Astrocyte (in vitro differentiated cells and primary cell): ENCODE results near the gene PPP1CB. TPM values are rescaled to one million over a fixed set of nuclear protein-coding genes. Genes with fewer than 3 reads are reported as not detected.

ENCODE experiments used
- DNase-seq: peaks from one replicate; pipeline ENCODE4 v3.0.0-alpha.2; 2010; ENCODE audit warnings: low read depth
- FAIRE-seq: peaks from 2 replicates; lab custom pipeline; 2011; peaks lifted over from hg19 to GRCh38; lab: Jason Lieb, UNC
- H2AFZ ChIP-seq: 2 replicates; pipeline ENCODE4 v1.6.0; 2012; ENCODE audit warnings: low read depth, low read length, inconsistent platforms
- H3K27ac ChIP-seq: 2 replicates; pipeline ENCODE4 v1.5.1; 2011; ENCODE audit warnings: low read depth, low read length, inconsistent platforms
- H3K27me3 ChIP-seq: 2 replicates; pipeline ENCODE4 v1.6.0; 2011; ENCODE audit warnings: low read length, inconsistent platforms; ENCODE audit not compliant: insufficient read depth
- H3K36me3 ChIP-seq: 2 replicates; pipeline ENCODE4 v1.5.1; 2011; ENCODE audit warnings: low read length, inconsistent platforms; ENCODE audit not compliant: insufficient read depth
- H3K4me1 ChIP-seq: 2 replicates; pipeline ENCODE4 v1.5.1; 2011; ENCODE audit warnings: low read length, inconsistent platforms; ENCODE audit not compliant: insufficient read depth
- H3K4me2 ChIP-seq: 2 replicates; pipeline ENCODE4 v1.6.0; 2012; ENCODE audit warnings: low read length, inconsistent platforms
- H3K4me3 ChIP-seq: 2 replicates; pipeline ENCODE4 v1.5.1; 2011; ENCODE audit warnings: low read depth, mild to moderate bottlenecking, low read length, inconsistent platforms; ENCODE audit not compliant: insufficient read depth
- H3K79me2 ChIP-seq: 2 replicates; pipeline ENCODE4 v1.6.0; 2012; ENCODE audit warnings: mild to moderate bottlenecking, low read length, inconsistent platforms; ENCODE audit not compliant: insufficient read depth
- H3K9ac ChIP-seq: 2 replicates; pipeline ENCODE4 v1.6.0; 2012; ENCODE audit warnings: mild to moderate bottlenecking, low read length, inconsistent platforms
- H3K9me3 ChIP-seq: 2 replicates; pipeline ENCODE4 v1.5.1; 2012; ENCODE audit warnings: low read depth, mild to moderate bottlenecking, low read length, inconsistent platforms; ENCODE audit not compliant: insufficient read depth
- H4K20me1 ChIP-seq: 2 replicates; pipeline ENCODE4 v1.6.0; 2012; ENCODE audit warnings: low read length, inconsistent platforms; ENCODE audit not compliant: insufficient read depth
- H3K27ac Mint-ChIP-seq: one replicate; pipeline ENCODE4 v1.8.0; 2021; ENCODE audit warnings: mild to moderate bottlenecking, mixed read lengths; ENCODE audit not compliant: unreplicated experiment
- H3K27me3 Mint-ChIP-seq: one replicate; pipeline ENCODE4 v1.8.0; 2021; ENCODE audit warnings: low read depth, mixed read lengths; ENCODE audit not compliant: unreplicated experiment
- H3K36me3 Mint-ChIP-seq: one replicate; pipeline ENCODE4 v1.8.0; 2021; ENCODE audit warnings: low read depth, mixed read lengths; ENCODE audit not compliant: unreplicated experiment
- H3K4me1 Mint-ChIP-seq: one replicate; pipeline ENCODE4 v1.8.0; 2021; ENCODE audit warnings: low read depth, mixed read lengths; ENCODE audit not compliant: unreplicated experiment
- H3K4me3 Mint-ChIP-seq: one replicate; pipeline ENCODE4 v1.8.0; 2021; ENCODE audit warnings: mild to moderate bottlenecking, moderate library complexity, mixed read lengths; ENCODE audit not compliant: unreplicated experiment
- H3K9me3 Mint-ChIP-seq: one replicate; pipeline ENCODE4 v1.8.0; 2021; ENCODE audit warnings: mild to moderate bottlenecking, mixed read lengths; ENCODE audit not compliant: unreplicated experiment
- EZH2 ChIP-seq: IDR thresholded peaks from 2 replicates; pipeline ENCODE4 v1.6.1; 2012; ENCODE audit warnings: mild to moderate bottlenecking, low read length, inconsistent platforms; ENCODE audit not compliant: insufficient read depth
- total RNA-seq: library from RNA; stranded (reverse); gene quantifications from 2 replicates; pipeline ENCODE4 v1.2.1, GENCODE V29; 2021
- TF ChIP-seq, protein P1 (sequence below): IDR thresholded peaks from 2 replicates; pipeline ENCODE4 v1.5.1; 2011; ENCODE audit warnings: low read depth, mild to moderate bottlenecking, inconsistent platforms, low read length, moderate library complexity; ENCODE audit not compliant: insufficient read depth

PPP1CB gene
- total RNA-seq, 1 donor from 2014 or later = 250 TPM

DNA sequence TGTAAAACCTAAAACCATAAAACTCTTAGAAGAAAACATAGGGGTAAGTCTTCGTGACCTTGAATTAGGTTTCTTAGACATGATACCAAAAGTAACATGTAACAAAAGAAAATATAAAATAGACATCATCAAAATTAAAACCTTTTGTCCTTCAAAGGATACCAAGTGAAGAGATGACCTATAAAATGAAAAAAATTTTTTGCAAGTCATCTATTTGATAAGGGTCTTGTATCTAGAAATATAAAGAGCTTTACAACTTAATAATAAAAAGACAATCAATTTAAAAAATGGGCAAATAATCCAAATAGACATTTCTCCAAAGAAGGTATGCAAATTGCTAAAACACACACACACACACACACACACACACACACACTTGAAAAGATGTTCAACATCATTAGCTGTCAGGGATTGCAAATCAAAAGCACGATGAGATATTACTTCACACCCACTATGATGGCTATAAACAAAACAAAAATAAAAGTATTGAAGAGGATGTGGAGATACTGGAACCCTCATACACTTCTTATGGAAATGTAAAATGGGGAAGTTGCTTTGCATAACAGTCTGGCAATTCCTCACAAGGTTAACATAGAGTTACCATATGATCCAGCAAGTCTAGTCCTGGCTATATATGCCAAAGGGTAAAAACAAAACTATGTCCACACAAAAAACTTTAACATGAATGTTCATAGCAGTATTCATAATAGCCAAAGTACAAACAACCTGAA is 82.3 kb downstream of the PPP1CB start:
- Histone ChIP-seq H3K36me3 (no peaks in the 10 kb centered on the region), H3K27me3 (no peaks in the 10 kb centered on the region), H2AFZ (no peak overlapping the region), H3K4me3 (no peak overlapping the region), H3K79me2 (no peaks in the 10 kb centered on the region), H4K20me1 (no peaks in the 10 kb centered on the region), H3K4me1 (no peaks in the 10 kb centered on the region), H3K9me3 (no peaks in the 10 kb centered on the region), H3K4me2 (no peak overlapping the region), H3K9ac (no peak overlapping the region), H3K27ac (no peak overlapping the region)
- no peak for DNase-seq
- Mint-ChIP-seq H3K27ac (no peak overlapping the region), H3K4me3 (no peak overlapping the region), H3K27me3 (no peaks in the 10 kb centered on the region), H3K9me3 (no peaks in the 10 kb centered on the region), H3K4me1 (peaks cover 3% of the 10 kb centered on the region), H3K36me3 (no peaks in the 10 kb centered on the region)
- FAIRE-seq = no peak
- TF ChIP-seq, protein P1, sequence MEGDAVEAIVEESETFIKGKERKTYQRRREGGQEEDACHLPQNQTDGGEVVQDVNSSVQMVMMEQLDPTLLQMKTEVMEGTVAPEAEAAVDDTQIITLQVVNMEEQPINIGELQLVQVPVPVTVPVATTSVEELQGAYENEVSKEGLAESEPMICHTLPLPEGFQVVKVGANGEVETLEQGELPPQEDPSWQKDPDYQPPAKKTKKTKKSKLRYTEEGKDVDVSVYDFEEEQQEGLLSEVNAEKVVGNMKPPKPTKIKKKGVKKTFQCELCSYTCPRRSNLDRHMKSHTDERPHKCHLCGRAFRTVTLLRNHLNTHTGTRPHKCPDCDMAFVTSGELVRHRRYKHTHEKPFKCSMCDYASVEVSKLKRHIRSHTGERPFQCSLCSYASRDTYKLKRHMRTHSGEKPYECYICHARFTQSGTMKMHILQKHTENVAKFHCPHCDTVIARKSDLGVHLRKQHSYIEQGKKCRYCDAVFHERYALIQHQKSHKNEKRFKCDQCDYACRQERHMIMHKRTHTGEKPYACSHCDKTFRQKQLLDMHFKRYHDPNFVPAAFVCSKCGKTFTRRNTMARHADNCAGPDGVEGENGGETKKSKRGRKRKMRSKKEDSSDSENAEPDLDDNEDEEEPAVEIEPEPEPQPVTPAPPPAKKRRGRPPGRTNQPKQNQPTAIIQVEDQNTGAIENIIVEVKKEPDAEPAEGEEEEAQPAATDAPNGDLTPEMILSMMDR = no peak
- TF ChIP-seq EZH2 = no peak

DNA sequence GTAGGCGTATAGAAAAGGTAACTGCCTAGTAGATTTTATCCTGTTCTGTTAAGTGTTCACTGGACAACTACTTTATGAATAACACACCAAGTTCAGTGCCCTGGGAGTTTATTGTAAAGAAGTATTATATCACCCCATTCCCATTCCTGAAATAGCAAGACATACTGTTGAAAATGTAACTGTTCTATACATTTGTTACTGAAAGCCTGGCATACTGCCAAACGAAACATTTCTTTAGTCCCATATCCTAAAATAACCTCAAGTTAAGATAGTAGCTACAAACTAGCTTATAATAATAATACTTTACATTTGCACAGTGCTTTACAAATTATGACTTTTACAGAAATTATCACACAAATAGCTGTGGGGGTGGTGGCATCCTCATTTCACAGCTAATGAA is 84.2 kb downstream of the PPP1CB start:
- Mint-ChIP-seq H3K4me3 (no peak overlapping the region), H3K9me3 (no peaks in the 10 kb centered on the region), H3K36me3 (no peaks in the 10 kb centered on the region), H3K4me1 (peaks cover 3% of the 10 kb centered on the region), H3K27me3 (no peaks in the 10 kb centered on the region), H3K27ac (no peak overlapping the region)
- no peak for FAIRE-seq
- H3K79me2 ChIP-seq = no peaks in the 10 kb centered on the region
- peak overlapping the region; percentile 1 for H3K4me2 ChIP-seq
- H3K4me3 ChIP-seq = no peak overlapping the region
- H4K20me1 ChIP-seq = no peaks in the 10 kb centered on the region
- H3K9me3 ChIP-seq = no peaks in the 10 kb centered on the region
- H3K9ac ChIP-seq = no peak overlapping the region
- H3K4me1 ChIP-seq = no peaks in the 10 kb centered on the region
- no peak overlapping the region for H3K27ac ChIP-seq
- no peak for DNase-seq
- H3K36me3 ChIP-seq = no peaks in the 10 kb centered on the region
- TF ChIP-seq, protein P1 = no peak
- no peak for TF ChIP-seq EZH2
- H2AFZ ChIP-seq = no peak overlapping the region
- no peaks in the 10 kb centered on the region for H3K27me3 ChIP-seq

DNA sequence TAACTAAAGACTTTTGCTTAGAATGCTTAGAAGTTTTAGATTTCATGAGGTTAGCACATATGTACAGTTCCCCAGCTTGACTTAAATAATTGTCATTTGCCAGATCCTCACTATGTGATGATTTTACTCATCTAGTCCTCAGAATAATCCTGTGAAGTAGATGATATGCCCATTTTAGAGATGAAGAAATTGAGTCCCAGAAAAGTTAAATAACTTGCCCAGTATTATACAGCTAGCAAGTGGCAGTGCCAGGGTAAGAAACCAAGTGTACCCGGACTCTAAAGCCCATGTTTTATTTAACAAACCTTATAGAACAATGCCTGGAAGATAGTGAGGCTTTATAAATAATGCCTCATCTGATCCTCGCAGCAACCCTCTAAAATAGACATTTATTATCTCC is 87.3 kb downstream of the PPP1CB start:
- no peaks in the 10 kb centered on the region for H4K20me1 ChIP-seq
- DNase-seq (no peak), FAIRE-seq (no peak)
- H3K9me3 Mint-ChIP-seq = no peaks in the 10 kb centered on the region
- H3K27me3 ChIP-seq = no peaks in the 10 kb centered on the region
- H3K27me3 Mint-ChIP-seq = no peaks in the 10 kb centered on the region
- H3K4me2 ChIP-seq = no peak overlapping the region
- H3K27ac Mint-ChIP-seq = no peak overlapping the region
- no peak overlapping the region for H3K4me3 Mint-ChIP-seq
- H3K4me1 Mint-ChIP-seq = peaks cover 3% of the 10 kb centered on the region
- no peaks in the 10 kb centered on the region for H3K79me2 ChIP-seq
- H3K36me3 Mint-ChIP-seq = no peaks in the 10 kb centered on the region
- no peak overlapping the region for H3K27ac ChIP-seq
- H3K4me3 ChIP-seq = no peak overlapping the region
- H2AFZ ChIP-seq = no peak overlapping the region
- H3K9ac ChIP-seq = no peak overlapping the region
- no peaks in the 10 kb centered on the region for H3K36me3 ChIP-seq
- no peaks in the 10 kb centered on the region for H3K4me1 ChIP-seq
- no peaks in the 10 kb centered on the region for H3K9me3 ChIP-seq
- TF ChIP-seq, protein P1 = no peak
- TF ChIP-seq EZH2 = no peak
